T-helper 17 cell (primary cell): ENCODE measurements around the gene ZNF649. TPM values are rescaled to one million over a fixed set of nuclear protein-coding genes. Genes with fewer than 3 reads are reported as not detected.
A peak's percentile ranks its signal among the peaks of the same experiment; 100 is the strongest.

Experiments
- ATAC-seq: fragments of 150-1000 bp; cut with Tn5 transposase; 2 replicates; pipeline ENCODE4 v1.10.0; 2021; ENCODE audit warnings: mild to moderate bottlenecking, moderate library complexity
- DNase-seq, 3 donors: peaks; one replicate each; pipeline versions ENCODE4 v3.0.0 to v3.0.0-alpha.2; 2020 to 2021
- H3K9me3 ChIP-seq: one replicate; pipeline ENCODE4 v1.7.0; 2013; ENCODE audit warnings: low read length, mild to moderate bottlenecking; ENCODE audit not compliant: control insufficient read depth, poor library complexity, severe bottlenecking
- H3K27ac Mint-ChIP-seq: one replicate; pipeline ENCODE4 v1.8.0; 2022; ENCODE audit warnings: mild to moderate bottlenecking, moderate library complexity, mixed read lengths
- H3K27me3 Mint-ChIP-seq: one replicate; pipeline ENCODE4 v1.8.0; 2022; ENCODE audit warnings: mixed read lengths
- H3K36me3 Mint-ChIP-seq: one replicate; pipeline ENCODE4 v1.8.0; 2022; ENCODE audit warnings: low read depth, mixed read lengths
- H3K4me1 Mint-ChIP-seq: one replicate; pipeline ENCODE4 v1.8.0; 2022; ENCODE audit warnings: mild to moderate bottlenecking, mixed read lengths
- H3K4me3 Mint-ChIP-seq: one replicate; pipeline ENCODE4 v1.8.0; 2022; ENCODE audit warnings: mild to moderate bottlenecking, moderate library complexity, mixed read lengths
- total RNA-seq, 4 donors: library from RNA in 2 of 4; stranded (reverse) in 2 of 4; gene quantifications; one replicate each; pipeline ENCODE4 v1.2.3 and lab custom pipeline; 2022 to 2026

ZNF649 gene
- 10 to 100 TPM in 1 of 2 donors, 1 to 10 TPM in 1; 8.0 to 10.2 TPM for total RNA-seq
- 10.3 to 31.2 reads per million in 2 donors for total RNA-seq (lab: John Stamatoyannopoulos, UW)

- Mint-ChIP-seq H3K4me3 (peak within 1 kb of the TSS; percentile 92), H3K27ac (peak within 1 kb of the TSS; percentile 80), H3K36me3 (peaks cover 6% of the 10 kb centered on the region), H3K4me1 (peaks cover 3% of the 10 kb centered on the region), H3K27me3 (peaks cover 6% of the 10 kb centered on the region)
- DNase-seq = peak; percentile 52 to 73 (median 54)
- peaks cover 24% of the 10 kb centered on the region for H3K9me3 ChIP-seq
- ATAC-seq = peak; percentile 97
Measured at GRCh38 chr19:51904331-51905165, at the start of gene ZNF649. Gene ZNF649, minus strand, starts transcription at chr19:51905017. Its CDS starts 4,910 bp downstream, at chr19:51900107.

GRCh38 chr19:51948975-51949374 lies 44.2 kb upstream of the ZNF649 start:
- H3K27ac Mint-ChIP-seq = no peak overlapping the region
- peaks cover 2% of the 10 kb centered on the region for H3K36me3 Mint-ChIP-seq
- DNase-seq (no peak), ATAC-seq (no peak)
- peaks cover 43% of the 10 kb centered on the region for H3K9me3 ChIP-seq
- H3K27me3 Mint-ChIP-seq = no peaks in the 10 kb centered on the region
- H3K4me1 Mint-ChIP-seq = no peaks in the 10 kb centered on the region
- H3K4me3 Mint-ChIP-seq = no peak overlapping the region

- DNase-seq (no peak), ATAC-seq (no peak)
- H3K4me3 Mint-ChIP-seq = no peak overlapping the region
- H3K27me3 Mint-ChIP-seq = no peaks in the 10 kb centered on the region
- H3K4me1 Mint-ChIP-seq = no peaks in the 10 kb centered on the region
- H3K9me3 ChIP-seq = peaks cover 60% of the 10 kb centered on the region
- H3K36me3 Mint-ChIP-seq = peaks cover 4% of the 10 kb centered on the region
- H3K27ac Mint-ChIP-seq = no peak overlapping the region
Measured at GRCh38 chr19:51946602-51947001, 41.8 kb upstream of the ZNF649 start.

DNA sequence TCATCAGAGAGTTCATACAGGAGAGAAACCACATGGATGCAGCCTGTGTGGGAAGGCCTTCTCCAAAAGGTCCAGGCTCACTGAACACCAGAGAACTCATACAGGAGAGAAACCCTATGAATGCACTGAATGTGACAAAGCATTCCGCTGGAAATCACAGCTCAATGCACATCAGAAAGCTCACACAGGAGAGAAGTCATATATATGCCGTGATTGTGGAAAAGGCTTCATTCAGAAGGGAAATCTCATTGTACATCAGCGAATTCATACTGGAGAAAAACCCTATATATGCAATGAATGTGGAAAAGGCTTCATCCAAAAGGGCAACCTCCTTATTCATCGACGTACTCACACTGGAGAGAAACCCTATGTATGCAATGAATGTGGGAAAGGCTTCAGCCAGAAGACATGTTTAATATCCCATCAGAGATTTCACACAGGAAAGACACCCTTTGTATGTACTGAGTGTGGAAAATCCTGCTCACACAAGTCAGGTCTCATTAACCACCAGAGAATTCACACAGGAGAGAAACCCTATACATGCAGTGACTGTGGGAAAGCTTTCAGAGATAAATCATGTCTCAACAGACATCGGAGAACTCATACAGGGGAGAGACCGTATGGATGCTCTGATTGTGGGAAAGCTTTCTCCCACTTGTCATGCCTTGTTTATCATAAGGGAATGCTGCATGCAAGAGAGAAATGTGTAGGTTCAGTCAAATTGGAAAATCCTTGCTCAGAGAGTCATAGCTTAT lies 40.2 kb upstream of the ZNF649 start:
- Mint-ChIP-seq H3K27ac (no peak overlapping the region), H3K27me3 (no peaks in the 10 kb centered on the region), H3K4me1 (no peaks in the 10 kb centered on the region), H3K36me3 (peaks cover 9% of the 10 kb centered on the region), H3K4me3 (no peak overlapping the region)
- ATAC-seq (no peak), DNase-seq (no peak)
- H3K9me3 ChIP-seq = peaks cover 73% of the 10 kb centered on the region

GRCh38 chr19:51938936-51939335 lies 34.1 kb upstream of the ZNF649 start:
- peaks cover 7% of the 10 kb centered on the region for H3K36me3 Mint-ChIP-seq
- H3K4me3 Mint-ChIP-seq = no peak overlapping the region
- H3K27me3 Mint-ChIP-seq = no peaks in the 10 kb centered on the region
- H3K9me3 ChIP-seq = peaks cover 63% of the 10 kb centered on the region
- ATAC-seq = no peak
- no peak for DNase-seq
- no peak overlapping the region for H3K27ac Mint-ChIP-seq
- no peaks in the 10 kb centered on the region for H3K4me1 Mint-ChIP-seq

DNA sequence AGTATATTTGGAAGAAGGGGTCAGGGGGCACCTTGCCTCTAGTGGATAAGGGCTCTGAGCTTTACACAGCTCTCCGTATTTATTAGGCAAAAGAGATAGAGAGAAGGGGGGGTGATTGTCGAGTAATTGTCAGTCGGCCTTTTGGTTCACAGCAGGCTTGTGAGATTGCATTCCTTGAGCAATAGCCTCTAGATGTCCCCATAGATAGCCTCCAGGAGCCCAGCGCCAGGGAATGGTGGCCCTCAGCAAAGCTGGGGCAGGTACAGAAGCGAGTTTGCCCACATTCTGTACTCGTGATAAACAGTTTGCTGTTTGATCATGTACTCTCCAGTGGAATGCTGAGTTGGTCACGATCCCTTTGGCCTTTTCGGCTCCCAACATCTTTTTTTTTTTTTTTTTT lies 27.1 kb upstream of the ZNF649 start:
- Mint-ChIP-seq H3K4me1 (peaks cover 5% of the 10 kb centered on the region), H3K27me3 (no peaks in the 10 kb centered on the region), H3K27ac (no peak overlapping the region), H3K4me3 (no peak overlapping the region), H3K36me3 (peaks cover 13% of the 10 kb centered on the region)
- no peak for DNase-seq
- no peak for ATAC-seq
- H3K9me3 ChIP-seq = peaks cover 28% of the 10 kb centered on the region

DNA sequence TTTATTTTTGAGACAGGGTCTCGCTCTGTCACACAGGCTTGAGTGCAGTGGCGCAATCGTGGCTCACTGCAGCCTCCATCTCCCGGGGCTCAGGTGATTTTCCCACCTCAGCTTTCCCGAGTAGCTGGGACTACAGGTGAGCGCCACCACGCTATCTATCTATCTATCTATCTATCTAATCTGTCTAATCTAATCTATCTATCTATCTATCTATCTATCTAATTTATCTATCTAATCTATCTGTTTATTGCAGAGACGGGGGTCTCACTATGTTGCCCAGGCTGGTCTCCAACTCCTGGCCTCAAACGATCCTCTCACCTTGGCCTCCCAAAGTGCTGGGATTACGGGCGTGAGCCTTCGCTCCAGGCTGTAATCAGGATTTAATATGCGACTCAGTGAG lies 23.0 kb upstream of the ZNF649 start:
- no peak for ATAC-seq
- peaks cover 6% of the 10 kb centered on the region for H3K9me3 ChIP-seq
- Mint-ChIP-seq H3K36me3 (peaks cover 15% of the 10 kb centered on the region), H3K4me1 (peaks cover 7% of the 10 kb centered on the region), H3K27me3 (no peaks in the 10 kb centered on the region), H3K27ac (peak overlapping the region; percentile 87), H3K4me3 (peak overlapping the region; percentile 94)
- no peak for DNase-seq

DNA sequence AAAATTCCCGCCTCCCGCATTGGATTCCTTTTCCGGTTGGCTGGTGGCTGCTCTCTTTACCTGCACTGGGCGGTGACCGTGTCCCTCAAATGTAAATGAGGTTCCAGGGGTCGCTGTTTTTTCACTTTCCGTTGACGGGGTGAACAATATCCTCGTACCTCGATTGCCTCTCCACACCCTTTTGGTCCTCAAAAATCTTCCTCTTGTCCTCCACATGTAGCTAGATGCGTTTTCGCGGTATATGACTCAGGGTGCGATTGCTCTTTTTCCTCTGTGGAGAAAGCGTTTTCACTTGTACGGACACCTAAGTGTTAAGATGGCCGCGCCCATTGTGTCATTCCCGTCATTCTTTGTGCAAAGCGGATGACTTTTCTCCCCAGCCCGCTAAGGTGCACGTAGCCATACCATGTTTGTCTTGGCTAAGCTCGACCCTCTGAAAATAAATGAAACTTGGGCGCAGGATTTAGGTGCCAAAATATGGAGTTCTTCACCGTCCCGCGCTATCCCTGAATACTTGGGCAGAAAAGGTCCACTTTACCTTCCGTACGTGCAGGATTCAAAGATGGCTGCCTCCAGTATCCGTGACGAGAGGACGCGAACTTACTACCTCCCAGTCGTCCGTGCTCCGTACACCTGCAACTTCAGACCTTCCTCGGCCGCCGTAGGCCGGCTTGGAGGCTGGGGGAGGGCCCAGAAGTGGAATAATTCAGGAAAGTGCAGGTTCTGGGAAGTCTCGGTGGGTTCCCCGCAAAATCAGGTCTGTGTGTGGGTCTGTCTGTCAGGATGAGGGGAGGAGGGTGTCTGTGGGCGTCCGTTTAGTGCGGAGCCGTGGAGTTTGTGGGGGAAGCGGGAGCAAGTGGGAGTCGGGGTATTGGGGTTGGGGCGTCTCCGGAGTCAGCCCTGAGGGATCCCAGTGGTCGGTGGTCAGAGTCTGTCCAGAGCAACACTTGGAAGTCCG lies 22.2 kb upstream of the ZNF649 start, which contains the start of gene ZNF613:
ZNF613 (plus strand) TSS at position 689 of the 958 bp plus-strand sequence. CDS start 8,749 bp downstream, outside the sequence.
- ATAC-seq (peak; percentile 93), DNase-seq (peak; percentile 47 to 68 (median 62))
- Mint-ChIP-seq H3K27ac (peak within 1 kb of the TSS; percentile 87), H3K27me3 (no peaks in the 10 kb centered on the region), H3K4me3 (peak within 1 kb of the TSS; percentile 94), H3K36me3 (peaks cover 15% of the 10 kb centered on the region), H3K4me1 (peaks cover 7% of the 10 kb centered on the region)
- peaks cover 8% of the 10 kb centered on the region for H3K9me3 ChIP-seq

DNA sequence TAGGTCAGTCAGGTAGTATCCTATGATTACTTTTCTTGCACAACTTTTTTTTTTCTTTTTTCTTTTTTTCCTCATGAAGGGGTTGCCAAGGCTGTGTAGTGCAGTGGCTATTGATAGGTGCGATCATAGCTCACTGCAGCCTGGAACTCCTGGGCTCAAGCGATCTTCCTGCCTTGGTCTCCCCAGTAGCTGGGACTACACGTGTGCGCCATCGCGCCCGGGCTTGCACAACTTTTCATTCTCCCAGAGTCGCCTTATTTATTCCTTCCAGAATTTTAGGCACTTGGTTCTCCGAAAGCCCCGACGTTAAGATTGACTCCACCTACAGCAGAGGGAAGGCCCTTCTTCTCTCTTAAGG lies 21.6 kb upstream of the ZNF649 start:
- H3K27ac Mint-ChIP-seq = peak overlapping the region; percentile 87
- ATAC-seq (no peak), DNase-seq (no peak)
- H3K4me3 Mint-ChIP-seq = peak overlapping the region; percentile 94
- H3K4me1 Mint-ChIP-seq = peaks cover 7% of the 10 kb centered on the region
- H3K36me3 Mint-ChIP-seq = peaks cover 13% of the 10 kb centered on the region
- H3K9me3 ChIP-seq = peaks cover 11% of the 10 kb centered on the region
- no peaks in the 10 kb centered on the region for H3K27me3 Mint-ChIP-seq

GRCh38 chr19:51921949-51922348 lies 17.1 kb upstream of the ZNF649 start:
- peaks cover 32% of the 10 kb centered on the region for H3K9me3 ChIP-seq
- no peak overlapping the region for H3K27ac Mint-ChIP-seq
- peaks cover 4% of the 10 kb centered on the region for H3K36me3 Mint-ChIP-seq
- no peaks in the 10 kb centered on the region for H3K27me3 Mint-ChIP-seq
- H3K4me3 Mint-ChIP-seq = no peak overlapping the region
- H3K4me1 Mint-ChIP-seq = peaks cover 2% of the 10 kb centered on the region
- no peak for ATAC-seq
- no peak for DNase-seq

DNA sequence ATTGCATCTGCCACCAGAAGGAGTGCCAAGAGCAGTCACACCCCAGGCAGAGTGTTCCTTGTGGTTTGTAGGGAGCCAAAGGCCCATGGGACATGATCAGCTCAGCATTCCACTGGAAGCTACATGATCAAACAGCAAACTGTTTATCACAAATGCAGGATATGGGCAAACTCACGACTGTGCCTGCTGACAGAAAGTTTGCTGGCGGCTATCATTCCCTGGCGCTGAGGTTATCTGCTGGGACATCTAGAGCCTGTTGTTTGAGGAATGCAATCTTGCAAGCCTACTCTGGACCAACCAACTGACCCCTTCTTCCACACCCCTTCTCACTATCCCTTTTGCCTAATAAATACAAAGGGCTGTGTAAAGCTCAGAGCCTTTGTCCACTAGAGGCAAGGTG lies 14.8 kb upstream of the ZNF649 start:
- no peaks in the 10 kb centered on the region for H3K27me3 Mint-ChIP-seq
- no peak for DNase-seq
- H3K36me3 Mint-ChIP-seq = no peaks in the 10 kb centered on the region
- no peaks in the 10 kb centered on the region for H3K4me1 Mint-ChIP-seq
- peaks cover 42% of the 10 kb centered on the region for H3K9me3 ChIP-seq
- H3K4me3 Mint-ChIP-seq = no peak overlapping the region
- no peak overlapping the region for H3K27ac Mint-ChIP-seq
- no peak for ATAC-seq

DNA sequence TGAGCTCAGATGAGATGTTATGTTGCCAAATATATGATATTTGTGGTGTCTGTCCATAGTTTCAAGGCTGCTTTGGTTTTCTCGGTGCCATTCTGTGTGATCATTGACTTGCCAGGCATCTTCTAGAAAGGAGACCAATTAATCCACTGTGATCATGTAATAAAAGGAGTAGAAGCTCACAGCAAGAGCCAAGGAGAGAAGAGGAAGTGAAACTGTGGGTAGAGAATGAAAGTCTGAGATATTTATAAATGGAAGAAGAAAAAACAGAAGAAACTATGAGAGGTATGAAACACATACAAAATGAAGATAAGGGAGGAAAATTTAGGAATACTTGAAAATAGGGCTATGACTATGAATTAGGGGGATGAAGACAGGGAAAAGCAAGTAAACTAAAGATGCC lies 11.3 kb upstream of the ZNF649 start:
- Mint-ChIP-seq H3K27ac (no peak overlapping the region), H3K4me3 (no peak overlapping the region), H3K36me3 (peaks cover 2% of the 10 kb centered on the region), H3K4me1 (no peaks in the 10 kb centered on the region), H3K27me3 (no peaks in the 10 kb centered on the region)
- no peak for ATAC-seq
- DNase-seq = no peak
- peaks cover 34% of the 10 kb centered on the region for H3K9me3 ChIP-seq
